Measurements from ENCODE around the gene ZNF23.
A peak's percentile ranks its signal among the peaks of the same experiment; 100 is the strongest.

ZNF23 gene

DNA sequence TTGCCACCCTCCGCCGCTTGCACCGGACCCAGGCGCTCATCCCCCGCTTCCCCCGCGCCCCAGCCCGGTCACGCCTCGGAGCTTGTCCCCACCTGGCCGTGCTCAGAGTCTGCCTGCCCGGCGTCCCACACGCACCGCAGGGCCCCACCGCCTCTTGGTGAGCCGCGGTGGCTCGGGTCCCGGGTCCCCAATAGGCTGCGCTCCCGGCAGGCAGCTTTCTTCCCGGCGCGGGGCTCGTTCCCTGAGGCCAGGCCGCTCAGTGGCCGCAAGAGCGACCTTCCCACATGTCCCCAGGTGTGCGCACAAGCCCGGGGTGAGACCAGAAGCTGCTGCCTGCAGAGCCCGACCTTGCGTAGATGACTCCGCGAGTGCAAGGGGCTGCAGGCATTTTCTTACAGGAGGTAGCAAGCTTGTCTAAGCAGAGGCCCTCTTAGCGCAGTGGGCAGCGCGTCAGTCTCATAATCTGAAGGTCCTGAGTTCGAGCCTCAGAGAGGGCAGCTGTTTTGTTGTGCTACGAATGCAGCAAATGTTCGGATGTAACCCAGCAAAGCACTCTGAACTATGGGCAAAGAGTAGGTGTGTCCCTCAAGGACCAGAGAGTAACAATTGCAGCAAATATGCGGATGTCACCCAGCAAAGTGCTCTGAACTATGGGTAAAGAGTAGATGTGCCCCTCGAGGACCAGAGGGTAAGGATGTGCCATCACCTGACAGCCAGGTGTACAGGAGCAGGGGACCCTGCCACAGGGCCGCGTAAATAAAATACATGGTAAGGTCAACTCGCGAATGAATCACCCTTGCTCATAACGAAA is 35.8 kb downstream of the ZNF23 start:
- DNase-seq (ENCODE audit: low spot score) = peak; percentile 55

DNA sequence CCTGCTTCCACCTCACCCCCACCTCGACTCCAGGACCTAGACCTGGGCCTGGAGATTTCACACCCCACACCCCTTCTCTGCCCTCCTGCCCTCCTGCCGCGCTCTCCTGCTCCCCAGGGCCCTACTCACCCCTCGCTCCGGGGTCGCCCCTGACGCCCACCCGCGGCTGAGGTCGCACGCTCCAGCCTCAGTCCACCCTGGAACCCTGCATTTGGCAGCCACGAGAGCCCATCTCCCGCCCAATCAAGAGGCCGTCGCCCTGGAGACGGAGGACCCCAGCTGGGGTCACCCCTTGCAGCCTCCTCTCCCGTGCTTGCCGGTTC is 36.3 kb downstream of the ZNF23 start:
- DNase-seq (ENCODE audit: low spot score) = no peak

DNA sequence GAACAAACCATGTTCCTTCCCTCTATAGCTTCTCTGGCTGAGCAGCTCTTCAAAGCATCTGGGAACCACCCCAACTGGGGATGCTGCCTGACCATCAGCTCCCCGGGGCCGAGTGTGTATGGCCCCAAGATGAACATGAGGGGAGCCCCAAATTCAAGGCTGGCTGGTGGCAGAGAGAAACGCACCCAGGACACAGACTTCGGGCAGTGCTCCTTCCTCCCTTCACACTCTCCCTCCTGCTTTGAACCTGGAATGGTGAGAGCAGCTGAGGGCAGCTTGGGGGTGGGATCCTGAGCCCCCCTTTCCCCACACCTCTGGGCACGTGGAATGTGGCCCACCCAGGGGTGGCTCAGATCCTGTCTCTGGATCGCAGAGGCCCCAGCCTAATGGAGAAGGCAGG is 37.4 kb downstream of the ZNF23 start:
- DNase-seq (ENCODE audit: low spot score) = no peak

DNA sequence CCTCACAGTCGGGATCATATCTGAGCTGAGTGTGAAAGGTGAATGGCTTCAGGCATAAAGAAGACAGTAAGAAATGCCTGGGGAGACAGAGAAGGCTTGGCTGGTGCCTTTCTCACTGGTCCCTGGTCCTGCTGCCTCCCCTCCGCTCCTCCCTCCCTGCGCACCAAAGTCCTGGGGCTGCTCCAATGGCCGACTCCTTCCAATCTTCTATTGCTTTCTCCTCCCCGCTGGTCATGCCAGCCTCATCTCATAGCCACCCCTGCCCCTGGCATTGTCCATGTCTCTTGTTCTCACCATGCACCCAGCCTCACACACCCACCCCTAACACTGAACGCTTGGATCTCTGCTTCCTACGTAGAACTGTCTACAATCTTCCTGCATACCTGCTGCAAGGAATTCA is 38.2 kb downstream of the ZNF23 start:
- DNase-seq (ENCODE audit: low spot score) = no peak

DNA sequence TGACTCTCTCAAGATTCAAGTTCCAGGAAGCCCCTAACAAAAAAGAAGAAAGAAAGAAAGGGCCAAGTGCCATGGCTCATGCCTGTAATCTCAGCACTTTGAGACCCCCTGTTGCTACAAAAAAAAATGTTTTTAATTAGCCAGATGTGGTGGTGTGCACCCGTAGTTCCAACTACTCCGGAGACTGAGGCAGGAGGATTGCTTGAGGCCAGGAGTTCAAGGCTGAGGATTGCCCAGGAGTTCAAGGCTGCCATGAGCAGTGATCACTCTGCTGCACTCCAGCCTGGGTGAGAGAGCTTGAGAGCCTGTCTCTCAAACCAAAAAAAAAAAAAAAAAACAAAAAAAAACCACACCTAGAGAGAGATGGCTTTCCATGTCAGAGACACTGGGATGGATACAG is 39.0 kb downstream of the ZNF23 start:
- DNase-seq (ENCODE audit: low spot score) = no peak

DNA sequence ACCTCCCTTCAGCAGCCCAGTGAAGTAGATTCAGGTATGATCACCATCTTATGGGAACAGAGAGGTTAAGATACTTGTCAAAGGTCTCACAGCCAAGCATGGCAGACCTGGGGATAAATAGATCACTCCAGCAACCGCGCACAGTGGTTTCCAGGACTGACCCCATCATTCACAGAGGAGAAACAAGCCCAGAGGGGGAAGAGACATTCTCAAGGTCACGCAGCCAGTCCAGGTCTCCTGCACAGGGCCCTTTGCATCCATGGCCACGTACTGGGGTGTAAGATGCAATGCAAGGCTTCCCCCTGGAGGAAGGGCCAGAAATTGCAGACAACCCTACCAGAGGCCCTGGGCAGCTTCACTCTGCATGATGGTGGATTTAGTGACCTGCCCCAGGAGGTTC is 40.1 kb downstream of the ZNF23 start:
- peak; percentile 34 for DNase-seq (ENCODE audit: low spot score)

DNA sequence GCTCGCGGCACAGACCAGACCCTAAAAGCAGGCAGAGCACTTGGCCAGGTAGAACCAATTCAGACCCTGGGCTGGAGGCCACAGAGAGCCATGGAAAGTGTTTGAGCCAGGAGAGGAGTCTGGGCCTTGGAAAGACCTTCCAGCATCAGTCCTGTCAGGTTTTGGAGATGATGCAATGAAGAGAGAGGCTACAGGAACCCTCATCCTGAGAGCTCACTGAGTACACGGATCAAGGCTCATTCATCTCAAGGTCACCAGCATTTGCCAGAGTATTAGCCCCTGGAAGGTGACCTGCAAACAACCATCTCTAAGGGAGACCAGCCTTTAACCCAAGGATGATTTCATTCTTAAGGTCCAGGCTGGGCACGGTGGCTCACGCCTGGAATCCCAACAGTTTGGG is 48.0 kb downstream of the ZNF23 start:
- no peak for DNase-seq (ENCODE audit: low spot score)

DNA sequence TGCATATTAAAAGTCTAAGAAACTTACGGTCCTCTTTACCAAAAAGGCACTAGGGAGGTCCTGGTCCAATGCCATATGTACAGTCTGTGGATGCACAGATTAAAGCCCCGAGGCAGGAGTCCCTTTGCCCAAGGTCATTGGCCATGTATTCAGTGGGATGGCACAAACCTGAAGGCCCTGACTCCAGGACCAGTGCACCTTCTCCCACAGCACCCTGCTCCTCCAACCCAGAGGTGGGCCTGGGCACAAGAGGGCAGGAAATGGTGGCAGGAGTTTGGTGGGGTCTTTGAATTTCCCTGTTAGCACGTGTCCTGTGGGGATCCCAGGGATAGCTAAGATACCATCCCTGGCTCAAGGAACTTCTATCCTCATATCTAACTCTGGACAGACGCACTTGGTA is 48.7 kb downstream of the ZNF23 start:
- no peak for DNase-seq (ENCODE audit: low spot score)

DNA sequence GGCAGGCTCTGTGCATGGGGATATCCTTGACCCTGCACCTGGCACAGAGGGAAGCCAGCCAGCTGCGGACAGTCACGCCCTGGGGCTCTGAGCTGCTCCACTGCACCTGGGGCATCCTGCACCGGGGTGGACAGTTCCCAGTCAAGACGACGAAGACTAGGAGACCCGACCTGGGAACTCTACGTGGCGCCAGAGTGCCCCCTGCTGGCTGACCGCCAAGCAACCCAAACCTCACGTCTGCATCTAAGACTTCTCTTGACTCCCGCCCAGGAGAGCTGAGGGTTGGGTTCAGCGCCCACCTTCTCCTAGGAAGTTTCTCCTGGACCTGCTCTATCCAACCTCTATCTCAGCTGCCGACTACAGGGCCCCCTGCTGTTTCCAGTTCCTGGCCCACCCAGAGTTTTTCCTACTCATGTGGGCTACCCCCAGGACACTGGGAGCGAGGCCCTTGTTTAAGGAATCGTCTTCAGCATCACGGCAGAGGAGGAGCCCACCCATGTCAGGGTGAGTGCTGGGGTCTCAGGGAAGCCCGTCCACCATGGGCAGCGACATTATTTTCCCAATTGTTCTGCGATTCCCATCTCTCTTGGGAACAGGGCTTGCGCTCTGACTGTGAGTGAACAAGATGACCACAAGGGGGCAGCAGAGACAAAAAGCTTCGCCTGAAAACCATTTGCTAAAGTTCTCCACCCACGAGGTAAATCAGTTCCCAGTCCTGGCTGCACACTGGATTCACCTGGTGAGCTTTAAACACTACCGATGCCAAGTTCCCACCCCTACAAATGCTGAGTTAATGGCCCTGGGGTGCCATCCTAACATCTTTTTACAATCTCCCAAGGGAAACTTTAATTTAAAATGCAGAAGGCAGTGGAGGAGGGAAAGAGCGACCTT is 49.5 kb downstream of the ZNF23 start:
- peak; percentile 82 for DNase-seq (ENCODE audit: low spot score)

DNA sequence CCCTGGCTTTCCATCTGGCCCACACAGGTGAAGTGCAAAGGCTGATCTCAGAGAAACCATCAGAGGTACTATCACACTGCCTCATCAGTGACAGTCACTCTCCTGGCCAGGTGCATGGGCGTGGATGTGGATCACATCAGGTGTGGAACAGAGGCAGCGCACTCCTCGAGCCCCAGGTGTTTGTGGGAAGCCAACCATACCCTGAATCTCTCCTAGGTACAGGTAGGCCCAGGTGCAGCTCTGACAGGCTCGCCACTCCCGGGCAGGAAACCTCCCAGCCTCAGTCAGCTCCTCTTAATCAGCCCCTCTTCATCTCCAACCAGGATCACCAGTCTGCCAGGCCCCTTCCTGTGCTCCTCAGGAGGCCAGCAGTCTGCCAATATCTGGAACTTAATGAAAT is 51.9 kb downstream of the ZNF23 start:
- no peak for DNase-seq (ENCODE audit: low spot score)

DNA sequence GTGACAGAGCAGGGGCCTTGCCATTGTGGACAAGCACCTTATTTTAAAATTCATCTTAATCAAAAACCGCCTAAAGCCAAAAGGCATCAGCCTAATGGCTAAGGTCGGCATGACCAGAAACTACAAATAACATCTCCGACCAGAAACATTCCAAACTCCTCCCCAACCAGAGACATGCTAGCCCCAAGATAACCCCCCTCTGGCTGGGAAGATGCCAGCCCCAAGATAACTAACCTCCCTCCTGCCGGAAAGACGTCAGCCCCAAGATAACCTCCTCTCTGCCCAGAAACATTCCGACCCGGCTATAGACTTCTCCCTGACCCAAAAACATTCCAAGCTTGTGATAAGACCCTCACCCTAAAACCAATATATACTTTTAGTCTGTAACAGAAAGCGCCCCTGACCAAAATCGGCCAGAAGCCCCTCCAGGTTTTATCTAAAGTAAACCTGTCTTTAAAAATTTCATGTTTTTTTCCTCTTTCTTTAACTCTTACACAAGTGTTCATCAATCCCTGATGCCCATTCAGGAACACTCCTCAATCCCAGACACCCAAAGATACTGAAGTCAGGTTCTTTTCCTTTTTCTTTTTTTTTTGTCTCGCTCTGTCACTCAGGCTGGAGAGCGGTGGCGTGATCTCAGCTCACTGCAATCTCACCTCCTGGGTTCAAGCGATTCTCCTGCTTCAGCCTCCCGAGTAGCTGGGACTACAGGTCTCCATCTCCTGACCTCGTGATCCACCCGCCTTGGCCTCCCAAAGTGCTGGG is 52.9 kb downstream of the ZNF23 start:
- no peak for DNase-seq (ENCODE audit: low spot score)

DNA sequence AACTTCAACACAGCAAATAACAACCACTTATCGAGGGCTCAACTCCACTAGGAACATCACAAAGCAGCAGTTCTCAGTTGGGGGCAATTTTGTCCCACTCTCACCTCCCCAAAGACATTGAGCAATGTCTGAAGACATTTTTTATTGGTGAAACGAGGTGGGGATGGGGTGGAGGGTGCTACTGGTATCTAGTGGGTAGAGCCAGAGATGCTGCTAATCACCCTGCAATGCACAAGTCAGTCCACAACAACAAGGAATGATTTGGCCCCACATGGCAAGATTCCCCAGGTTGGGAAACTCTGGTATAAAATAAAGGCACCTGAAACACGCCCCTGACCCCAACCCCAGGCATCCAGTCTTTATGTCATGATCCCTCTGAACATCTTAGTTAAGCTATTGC is 53.5 kb downstream of the ZNF23 start:
- DNase-seq (ENCODE audit: low spot score) = no peak

DNA sequence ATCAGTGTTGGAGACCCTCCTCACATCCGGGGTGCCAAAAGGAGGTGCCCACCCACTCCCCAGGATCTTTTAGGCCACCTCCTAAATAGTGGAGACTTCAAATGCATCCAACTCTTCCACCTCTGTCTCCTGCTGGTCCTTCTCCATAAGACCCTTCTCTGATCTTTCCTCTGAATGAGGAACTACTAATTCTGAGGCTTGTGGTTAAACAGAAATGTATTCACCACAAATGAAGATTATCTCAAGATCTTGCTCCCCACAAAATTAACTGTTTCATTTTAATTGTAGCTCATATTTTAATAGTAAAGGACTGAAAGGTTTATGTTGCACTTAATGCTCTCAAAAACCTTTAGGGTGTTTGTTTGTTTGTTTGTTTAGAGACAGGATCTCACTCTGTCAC is 54.3 kb downstream of the ZNF23 start:
- no peak for DNase-seq (ENCODE audit: low spot score)

DNA sequence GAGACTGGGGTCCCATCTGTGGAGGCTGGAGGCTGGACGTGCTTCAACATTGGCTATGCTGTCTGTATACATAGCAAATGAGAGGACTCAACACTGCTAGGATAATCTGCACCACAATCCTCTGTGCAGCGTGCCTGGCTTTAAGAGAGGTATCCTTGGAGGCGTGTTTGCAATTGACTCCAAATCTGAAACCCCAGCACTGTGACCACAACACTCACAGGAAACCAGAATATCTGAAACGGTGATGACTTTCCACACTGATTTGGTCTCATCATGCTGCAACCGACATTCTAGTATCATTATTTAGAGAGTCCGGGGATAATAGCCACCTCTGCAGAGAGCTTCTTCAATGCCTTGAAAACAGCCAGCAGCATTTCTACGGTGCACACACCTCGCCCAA is 55.3 kb downstream of the ZNF23 start:
- no peak for DNase-seq (ENCODE audit: low spot score)

DNA sequence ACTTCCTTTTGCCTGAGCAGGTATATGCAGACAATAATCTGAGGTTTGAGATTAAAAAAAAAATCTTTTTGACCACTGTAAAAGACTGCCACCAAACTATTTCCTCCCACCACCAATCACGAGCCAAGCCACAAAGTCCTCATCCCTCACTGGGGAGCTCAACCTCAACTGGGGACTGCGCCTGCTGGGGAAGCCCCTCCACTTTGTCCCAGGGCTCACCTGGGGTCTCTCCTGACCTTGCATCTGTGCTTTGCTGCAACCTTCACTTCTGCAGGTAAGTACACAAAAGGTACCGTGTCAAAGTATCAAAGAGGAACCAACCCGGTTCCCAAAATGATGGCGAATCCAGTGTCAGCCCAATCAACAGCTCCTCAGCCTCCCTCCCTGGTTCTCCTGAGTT is 55.7 kb downstream of the ZNF23 start:
- DNase-seq (ENCODE audit: low spot score) = no peak

DNA sequence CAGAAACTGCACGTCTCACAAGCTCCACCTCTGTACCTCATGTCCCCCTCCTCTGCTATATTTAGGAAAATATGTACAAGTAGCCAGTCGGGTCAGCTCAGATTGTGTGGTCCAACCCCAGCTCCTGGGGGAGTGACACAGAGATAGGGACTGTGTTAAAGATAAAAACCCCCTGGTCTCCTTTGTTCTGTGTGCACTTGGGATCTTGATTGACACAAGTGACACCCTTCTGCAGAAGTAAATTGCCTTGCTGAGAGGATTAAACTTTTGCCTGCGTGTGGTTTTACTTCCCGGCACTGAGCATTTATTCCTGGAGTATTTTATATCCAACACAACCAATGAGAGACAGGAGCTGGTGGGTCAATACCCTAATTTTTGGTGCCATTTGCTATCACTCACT is 57.7 kb downstream of the ZNF23 start:
- DNase-seq (ENCODE audit: low spot score) = no peak

DNA sequence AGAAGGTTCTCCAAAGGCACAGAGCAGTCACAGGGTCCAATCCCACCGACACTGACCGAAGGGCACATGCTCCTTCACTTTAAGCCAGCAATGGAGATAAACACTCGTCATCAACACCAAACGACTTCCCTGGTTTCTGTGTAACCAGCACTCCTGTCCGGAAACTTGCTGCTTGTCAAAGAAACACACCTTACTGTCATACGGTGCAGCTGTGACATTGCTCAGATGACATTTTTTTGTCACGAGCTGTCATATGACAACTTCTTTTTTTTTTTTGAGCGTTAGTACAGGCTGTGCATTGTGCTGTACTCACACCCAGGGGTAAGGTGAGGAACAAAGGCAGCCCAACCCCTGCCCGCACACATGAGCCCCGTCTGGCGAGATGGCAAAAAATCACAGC is 59.4 kb downstream of the ZNF23 start:
- DNase-seq (ENCODE audit: low spot score) = no peak

DNA sequence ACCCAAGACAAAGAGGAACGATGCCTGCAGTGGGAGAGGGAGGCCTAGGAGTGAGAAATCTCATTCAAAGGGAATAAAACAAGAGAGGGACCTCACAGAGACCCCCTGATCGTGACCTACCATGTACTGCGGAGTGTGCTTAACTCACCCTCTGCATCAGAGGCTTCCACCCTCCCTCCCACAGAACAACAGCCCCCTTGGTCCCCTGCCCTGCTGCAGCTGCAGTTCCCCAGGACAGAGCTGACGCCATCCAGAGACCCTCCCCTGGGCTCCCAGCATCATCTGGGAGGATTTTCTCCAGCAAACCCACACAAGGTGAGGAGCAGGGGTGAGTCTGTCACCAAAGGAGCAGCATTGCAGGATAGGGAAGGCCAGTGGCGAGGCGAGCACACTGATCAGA is 60.0 kb downstream of the ZNF23 start:
- DNase-seq (ENCODE audit: low spot score) = no peak

DNA sequence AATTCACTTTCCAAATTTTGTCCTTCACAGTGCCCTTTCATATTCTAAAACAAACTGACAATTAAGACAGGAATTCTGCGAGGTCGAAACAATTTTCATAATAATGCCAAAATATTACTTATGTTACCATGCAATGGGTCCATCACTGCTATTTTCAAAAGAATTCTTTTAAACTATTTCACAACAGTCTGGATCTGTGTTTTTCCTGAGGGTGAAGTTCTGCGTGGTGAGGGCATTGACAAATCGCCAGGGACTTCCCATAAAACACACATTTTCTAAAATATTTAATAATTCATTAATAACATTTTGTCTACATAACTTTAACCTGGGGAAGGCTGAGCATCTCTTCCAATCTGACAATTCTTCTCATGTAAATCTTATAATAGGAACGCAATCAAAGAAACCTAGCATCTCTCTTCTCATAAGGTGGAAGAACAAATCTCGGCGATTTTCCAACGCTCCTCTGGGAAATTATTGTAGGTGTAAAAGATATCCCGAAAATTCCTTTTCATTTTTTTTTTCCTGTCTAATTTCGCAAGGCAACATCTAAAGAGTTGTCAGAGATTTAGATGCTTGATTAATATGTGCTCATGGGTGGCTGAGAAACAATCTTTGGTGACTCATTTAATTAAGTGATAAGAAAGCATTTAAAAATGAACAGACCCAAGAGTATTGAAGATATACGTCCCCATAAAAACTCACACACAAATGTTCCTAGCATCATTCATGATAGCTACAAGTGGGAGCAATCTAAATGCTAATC is 62.1 kb downstream of the ZNF23 start:
- DNase-seq (ENCODE audit: low spot score) = no peak
